ENCODE results near the gene ANKH. TPM values are rescaled to one million over a fixed set of nuclear protein-coding genes. Genes with fewer than 3 reads are reported as not detected.

Gene ANKH
- total and polyA plus RNA-seq, 12 donors: 4.8 to 45.6 (median 30.9) TPM

GRCh38 chr5:14855366-14855765 is 16.2 kb downstream of the ANKH start:
- H3K27me3 ChIP-seq: no peaks in the 10 kb centered on the region
- TF ChIP-seq POLR2A (IDR thresholded peaks at IDR 0.05) (no peak), CTCF (IDR thresholded peaks at IDR 0.05) (no peak)
- DNase-seq: no peak
- no peak overlapping the region for H3K4me3 ChIP-seq
- no peaks in the 10 kb centered on the region for H3K9me3 ChIP-seq (replicated peaks in 1 of 3)
- H3K27ac ChIP-seq: no peak overlapping the region
- H3K4me1 ChIP-seq (replicated peaks in 1 of 2): no peaks in the 10 kb centered on the region
- 86 to 95% (median 91%) methylated on average over 1 of the region's 1 CpG for WGBS, 4 donors
- intact Hi-C loops (cut with DNase I): no loop called here
- H3K36me3 ChIP-seq (replicated peaks in 1 of 2): no peaks in the 10 kb centered on the region

DNA sequence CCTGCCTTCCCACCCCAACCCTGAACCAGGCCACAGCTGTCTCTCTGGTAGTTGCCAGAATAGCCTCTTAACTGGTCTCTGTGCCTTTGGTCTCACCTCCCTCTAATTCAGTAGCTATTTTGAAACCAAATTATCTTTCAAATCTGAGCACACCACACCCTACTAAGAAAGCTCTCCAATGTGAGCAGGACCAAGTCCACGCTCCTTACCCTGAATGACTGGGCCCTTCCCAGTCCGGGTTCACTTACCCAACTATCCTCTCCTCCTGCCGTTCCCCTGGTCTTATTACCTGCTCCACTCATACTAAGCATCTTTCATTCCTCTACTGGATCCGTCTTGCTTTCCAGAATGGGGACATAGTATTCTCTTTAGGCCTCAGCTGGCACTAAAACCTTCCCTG is 16.8 kb downstream of the ANKH start:
- TF ChIP-seq POLR2A (IDR thresholded peaks at IDR 0.05): no peak
- TF ChIP-seq CTCF (IDR thresholded peaks at IDR 0.05): no peak
- H3K27me3 ChIP-seq: no peaks in the 10 kb centered on the region
- no peaks in the 10 kb centered on the region for H3K9me3 ChIP-seq (replicated peaks in 1 of 3)
- H3K27ac ChIP-seq: no peak overlapping the region
- 87 to 96% (median 95%) methylated on average over 4 of the region's 4 CpGs for WGBS, 4 donors
- intact Hi-C loops (cut with DNase I): no loop called here
- no peaks in the 10 kb centered on the region for H3K4me1 ChIP-seq (replicated peaks in 1 of 2)
- no peaks in the 10 kb centered on the region for H3K36me3 ChIP-seq (replicated peaks in 1 of 2)
- no peak overlapping the region for H3K4me3 ChIP-seq
- DNase-seq: no peak

- intact Hi-C loops (cut with DNase I): no loop called here
- Histone ChIP-seq H3K36me3 (replicated peaks in 1 of 2) (no peaks in the 10 kb centered on the region), H3K4me3 (no peak overlapping the region), H3K27ac (no peak overlapping the region), H3K9me3 (replicated peaks in 1 of 3) (no peaks in the 10 kb centered on the region), H3K27me3 (no peaks in the 10 kb centered on the region), H3K4me1 (replicated peaks in 1 of 2) (no peaks in the 10 kb centered on the region)
- TF ChIP-seq POLR2A (IDR thresholded peaks at IDR 0.05) (no peak), CTCF (IDR thresholded peaks at IDR 0.05) (no peak)
- DNase-seq: no peak
- WGBS, 4 donors: 90 to 99% (median 94%) methylated on average over 4 of the region's 4 CpGs
Observed at GRCh38 chr5:14853685-14854084, 17.9 kb downstream of the ANKH start.

DNA sequence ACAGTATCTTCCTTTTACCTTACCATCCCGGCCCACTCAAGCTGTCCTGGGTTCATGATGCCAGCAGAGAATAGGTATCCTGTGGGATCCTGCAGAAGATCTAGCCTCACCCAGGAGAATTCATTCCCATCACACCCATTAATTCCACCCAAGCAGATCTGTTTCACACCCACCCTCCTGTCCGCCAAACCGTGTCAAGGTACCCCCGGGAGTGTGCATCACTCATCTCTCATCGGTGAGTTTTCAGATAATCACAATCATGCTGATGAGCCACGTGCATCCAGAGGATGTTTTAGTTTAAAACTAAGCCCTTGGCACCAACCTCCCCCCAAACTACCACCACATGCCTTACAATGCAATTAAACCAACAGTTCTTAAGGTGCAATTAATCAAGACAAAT is 18.8 kb downstream of the ANKH start:
- H3K4me3 ChIP-seq: no peak overlapping the region
- intact Hi-C loops (cut with DNase I): no loop called here
- no peaks in the 10 kb centered on the region for H3K36me3 ChIP-seq (replicated peaks in 1 of 2)
- H3K9me3 ChIP-seq (replicated peaks in 1 of 3): no peaks in the 10 kb centered on the region
- DNase-seq: no peak
- H3K27ac ChIP-seq: no peak overlapping the region
- no peaks in the 10 kb centered on the region for H3K27me3 ChIP-seq
- no peak for TF ChIP-seq CTCF (IDR thresholded peaks at IDR 0.05)
- TF ChIP-seq POLR2A (IDR thresholded peaks at IDR 0.05): no peak
- 83 to 96% (median 96%) methylated on average over 6 of the region's 6 CpGs for WGBS, 4 donors
- no peaks in the 10 kb centered on the region for H3K4me1 ChIP-seq (replicated peaks in 1 of 2)
